ENCODE measurements around the gene MYO1G.

GRCh38 chr7:45020915-45021314, 42.1 kb upstream of the MYO1G start:
- no peak for TF ChIP-seq MYC (IDR thresholded peaks at IDR 0.05; ENCODE audit: insufficient read depth, insufficient read length, insufficient replicate concordance, low read length, severe bottlenecking)
- TF ChIP-seq, protein P1, sequence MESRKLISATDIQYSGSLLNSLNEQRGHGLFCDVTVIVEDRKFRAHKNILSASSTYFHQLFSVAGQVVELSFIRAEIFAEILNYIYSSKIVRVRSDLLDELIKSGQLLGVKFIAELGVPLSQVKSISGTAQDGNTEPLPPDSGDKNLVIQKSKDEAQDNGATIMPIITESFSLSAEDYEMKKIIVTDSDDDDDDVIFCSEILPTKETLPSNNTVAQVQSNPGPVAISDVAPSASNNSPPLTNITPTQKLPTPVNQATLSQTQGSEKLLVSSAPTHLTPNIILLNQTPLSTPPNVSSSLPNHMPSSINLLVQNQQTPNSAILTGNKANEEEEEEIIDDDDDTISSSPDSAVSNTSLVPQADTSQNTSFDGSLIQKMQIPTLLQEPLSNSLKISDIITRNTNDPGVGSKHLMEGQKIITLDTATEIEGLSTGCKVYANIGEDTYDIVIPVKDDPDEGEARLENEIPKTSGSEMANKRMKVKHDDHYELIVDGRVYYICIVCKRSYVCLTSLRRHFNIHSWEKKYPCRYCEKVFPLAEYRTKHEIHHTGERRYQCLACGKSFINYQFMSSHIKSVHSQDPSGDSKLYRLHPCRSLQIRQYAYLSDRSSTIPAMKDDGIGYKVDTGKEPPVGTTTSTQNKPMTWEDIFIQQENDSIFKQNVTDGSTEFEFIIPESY (IDR thresholded peaks at IDR 0.05) = no peak
- TF ChIP-seq ASH2L (IDR thresholded peaks at IDR 0.05; ENCODE audit: borderline replicate concordance, low read depth) = no peak

Measured in GM12878 (cell line).